HG03108 (cell line): ENCODE results near the gene RNF144A.
"Not testable (repeated sequence)": the region's sequence is repeated elsewhere in the genome, so short reads cannot be mapped to it uniquely, and the experiment has no call there.

Experiments used
- ATAC-seq: cut with Tn5 transposase; IDR thresholded peaks from one replicate; pipeline ENCODE4 v1.9.1; 2021; ENCODE audit warnings: moderate library complexity; ENCODE audit not compliant: unreplicated experiment

RNF144A gene

DNA sequence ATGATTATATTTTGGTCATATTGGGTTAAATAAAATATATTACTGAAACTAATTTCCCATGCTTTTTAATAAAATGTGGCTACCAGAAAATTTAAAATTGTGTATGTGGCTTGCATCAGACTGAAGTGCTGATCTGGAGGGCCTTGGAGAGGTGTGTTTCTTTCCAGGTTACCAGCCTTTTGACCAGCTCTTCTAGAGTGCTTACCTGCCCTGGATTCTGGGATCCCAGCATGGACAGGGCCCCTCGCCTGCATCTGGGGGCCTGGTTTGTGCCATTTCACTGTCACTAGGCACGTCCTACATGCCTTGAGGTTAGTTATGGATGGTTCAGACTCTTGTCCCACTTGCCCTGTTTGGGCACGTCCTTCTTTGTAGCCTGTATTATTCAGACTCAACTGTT is 10.5 kb downstream of the RNF144A start:
- no peak for ATAC-seq

DNA sequence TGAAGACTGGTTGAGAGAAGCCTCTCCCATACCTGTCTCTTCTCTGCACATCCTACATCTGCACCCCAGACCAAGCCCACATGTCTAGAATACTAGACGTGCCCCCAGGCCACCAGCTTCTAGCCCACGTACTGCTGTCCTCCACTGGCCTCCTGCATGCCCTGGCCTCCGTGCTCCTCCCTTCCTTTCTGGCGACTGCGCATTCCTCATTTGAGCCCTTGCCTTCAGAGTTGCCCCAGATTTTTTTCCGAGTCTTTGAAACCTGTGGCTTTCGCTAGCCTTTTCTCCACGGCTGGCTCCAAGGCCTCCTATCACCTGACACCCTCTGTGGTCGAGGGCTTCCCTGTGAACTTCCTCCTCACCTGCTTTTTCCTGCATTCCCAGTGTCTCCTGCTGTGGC is 11.2 kb downstream of the RNF144A start:
- no peak for ATAC-seq

- ATAC-seq = no peak
Observed at GRCh38 chr2:6929196-6929819, 12.1 kb downstream of the RNF144A start.

- no peak for ATAC-seq
Observed at GRCh38 chr2:6930923-6931647, 13.9 kb downstream of the RNF144A start.

- no peak for ATAC-seq
Observed at GRCh38 chr2:6931753-6932152, 14.5 kb downstream of the RNF144A start.

DNA sequence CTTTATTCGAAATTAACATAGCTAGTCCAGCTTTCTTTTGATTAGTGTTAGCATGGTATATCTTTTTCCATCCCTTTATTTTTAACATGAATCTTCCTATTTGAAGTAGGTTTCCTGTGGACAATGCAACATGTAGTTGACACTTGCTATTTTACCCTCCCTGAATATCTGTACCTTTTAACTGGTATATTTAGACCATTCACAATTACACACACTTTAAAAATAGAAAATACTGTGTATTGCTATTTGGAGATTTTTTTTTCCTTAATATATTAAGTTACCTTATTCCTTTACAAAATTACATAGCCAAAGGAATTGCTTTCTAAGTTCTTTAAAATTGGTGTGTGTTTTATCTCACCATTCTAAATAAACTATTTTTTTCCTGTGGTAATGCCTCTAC is 15.0 kb downstream of the RNF144A start:
- no peak for ATAC-seq

- no peak for ATAC-seq
Observed at GRCh38 chr2:6932828-6933227, 15.6 kb downstream of the RNF144A start.

DNA sequence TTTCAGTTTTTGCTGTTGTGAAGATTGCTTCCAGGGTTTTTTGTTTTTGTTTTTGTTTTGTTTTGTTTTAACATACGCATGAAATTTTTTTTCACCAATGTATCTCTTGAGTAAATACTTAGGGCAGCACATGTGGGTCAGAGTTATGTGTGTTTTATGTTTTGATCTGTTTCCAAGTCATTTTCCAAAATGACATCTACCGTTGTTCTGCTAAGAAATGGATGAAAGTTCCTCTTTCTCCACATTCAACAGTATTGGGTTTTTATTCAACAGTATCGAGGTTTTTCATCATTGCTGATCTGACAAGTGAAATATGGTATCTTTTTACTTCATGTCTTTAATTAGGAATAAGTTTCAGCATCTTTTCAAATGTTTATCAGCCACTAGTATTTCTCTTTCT is 16.7 kb downstream of the RNF144A start:
- ATAC-seq = no peak

GRCh38 chr2:6934345-6934744 is 17.1 kb downstream of the RNF144A start:
- ATAC-seq = no peak

DNA sequence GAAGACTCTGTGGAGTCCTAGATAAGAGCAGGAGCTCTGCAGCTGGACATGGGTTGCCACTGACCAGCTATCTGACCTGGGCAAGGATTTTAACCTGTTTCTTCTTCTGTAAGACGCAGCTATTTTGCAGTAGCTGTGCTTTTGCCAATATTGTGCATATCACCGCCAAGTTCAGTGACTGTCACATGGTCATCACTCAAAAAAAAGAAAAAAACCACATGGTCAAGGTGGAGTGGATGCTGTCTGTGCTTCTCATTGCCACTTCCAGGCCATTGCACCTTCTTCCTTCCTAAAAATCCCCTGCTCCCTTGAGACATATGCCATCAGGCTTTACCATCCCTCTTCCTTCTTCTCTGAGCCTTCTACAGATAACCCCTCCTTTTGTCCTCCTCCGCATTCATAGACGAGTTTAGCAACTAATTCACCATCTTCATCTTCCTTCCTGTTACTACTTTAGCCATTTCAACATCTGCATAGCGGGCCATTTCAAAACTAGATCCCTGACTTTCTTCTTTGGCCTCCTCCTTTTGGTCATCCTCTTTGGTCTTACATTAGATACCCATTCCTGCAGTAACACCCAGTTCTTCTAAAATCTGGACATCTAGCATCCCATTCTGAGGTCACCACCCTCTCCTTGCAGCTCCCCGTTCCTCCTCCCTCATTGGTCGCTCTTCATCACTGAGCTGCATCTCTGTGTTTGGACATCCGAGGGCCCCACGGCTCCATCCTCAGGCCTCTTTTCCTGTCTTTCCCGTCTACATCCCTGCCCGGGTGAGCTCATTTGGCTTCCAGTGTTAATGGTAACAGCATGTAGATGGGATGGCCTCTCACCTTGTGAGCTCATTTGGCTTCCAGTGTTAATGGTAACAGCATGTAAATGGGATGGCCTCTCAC is 17.8 kb downstream of the RNF144A start:
- ATAC-seq = no peak

DNA sequence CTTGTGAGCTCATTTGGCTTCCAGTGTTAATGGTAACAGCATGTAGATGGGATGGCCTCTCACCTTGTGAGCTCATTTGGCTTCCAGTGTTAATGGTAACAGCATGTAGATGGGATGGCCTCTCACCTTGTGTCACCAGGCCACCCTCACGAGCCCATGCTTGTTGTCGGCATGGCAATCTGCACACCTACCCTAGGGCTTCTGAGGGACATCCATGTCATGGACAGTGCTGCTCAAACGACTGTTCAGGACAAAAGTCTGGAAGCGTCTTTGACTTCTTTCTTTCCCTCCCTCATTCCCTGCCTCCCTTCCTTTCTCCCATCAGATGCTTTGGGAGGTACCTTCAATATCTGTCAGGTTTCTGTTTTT is 18.4 kb downstream of the RNF144A start:
- ATAC-seq = not testable (repeated sequence)

- ATAC-seq = no peak
Observed at GRCh38 chr2:6937157-6937556, 19.9 kb downstream of the RNF144A start.

DNA sequence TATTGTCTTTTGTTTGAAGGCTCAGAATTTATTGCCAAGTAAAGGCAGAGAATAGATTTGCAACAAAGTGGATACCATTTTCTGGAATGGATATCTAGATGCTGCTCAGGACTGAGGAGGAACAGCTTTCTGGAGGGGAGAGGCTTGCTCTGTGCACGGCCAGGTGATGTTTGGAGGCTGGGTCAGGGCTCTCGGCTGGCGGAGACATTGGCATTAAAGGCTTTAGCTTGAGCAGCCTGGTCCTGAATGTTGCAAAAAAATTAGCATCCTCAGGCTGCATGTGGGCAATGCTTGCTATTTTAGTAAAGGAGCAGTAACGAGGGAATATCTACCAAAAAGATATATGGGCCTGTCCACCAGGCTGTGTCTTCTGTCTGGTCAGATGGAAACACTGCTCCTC is 20.4 kb downstream of the RNF144A start:
- ATAC-seq = no peak

- no peak for ATAC-seq
Observed at GRCh38 chr2:6939071-6939470, 21.9 kb downstream of the RNF144A start.

DNA sequence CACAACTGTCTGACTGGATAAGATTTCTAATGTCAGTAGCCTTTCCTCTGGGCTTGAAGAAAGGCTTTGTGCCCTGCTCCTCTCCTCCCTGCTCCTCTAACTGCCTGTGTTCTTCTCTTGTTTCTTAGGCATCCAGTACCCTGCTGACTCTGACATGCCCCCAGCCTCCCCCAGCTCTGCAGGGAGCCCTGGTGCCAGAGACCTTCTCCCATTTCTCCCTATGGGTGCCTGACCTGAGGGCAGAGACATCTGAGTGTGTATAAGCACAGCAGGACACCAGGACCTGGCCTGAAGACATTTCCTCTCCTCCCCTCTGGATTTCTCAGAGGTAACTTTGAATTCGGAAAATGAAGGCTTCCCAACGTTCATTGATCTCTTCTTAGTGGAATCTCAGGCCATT is 23.6 kb downstream of the RNF144A start:
- no peak for ATAC-seq

DNA sequence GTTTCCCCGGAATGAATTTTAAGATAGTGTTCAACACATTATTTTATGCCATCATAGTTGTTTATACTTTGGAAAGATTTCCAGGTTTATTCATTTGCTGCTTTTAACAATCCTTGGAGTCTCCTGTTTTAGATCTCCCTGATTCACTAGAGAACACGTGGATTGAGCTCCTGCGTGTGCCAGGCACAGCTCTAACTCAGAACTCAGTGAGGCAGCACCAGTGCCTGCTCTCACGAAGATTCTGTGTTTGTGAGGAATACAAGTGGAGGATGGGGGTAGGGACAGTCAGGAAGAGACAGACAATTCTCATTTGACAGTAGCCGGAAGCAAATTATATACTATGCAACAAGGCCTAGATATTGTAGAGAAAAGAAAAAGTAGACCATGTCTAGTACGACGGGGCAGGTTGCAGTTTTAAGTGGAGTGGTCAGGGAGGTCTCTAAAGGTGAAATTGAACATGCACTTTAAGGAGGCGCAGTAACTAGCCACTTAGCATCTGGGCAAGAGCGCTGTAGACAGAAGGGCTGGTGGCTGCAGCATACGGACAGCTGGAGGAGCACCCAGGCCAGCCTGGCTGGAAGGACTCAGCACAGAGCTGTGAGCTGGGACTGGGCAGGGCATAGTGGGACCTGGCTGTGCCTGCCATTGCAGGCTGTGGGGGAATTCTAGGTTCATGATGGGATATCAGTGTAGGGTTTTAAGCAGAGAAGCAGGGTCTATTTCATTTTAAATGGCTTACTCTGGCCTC is 24.3 kb downstream of the RNF144A start:
- ATAC-seq = no peak

- ATAC-seq = no peak
Observed at GRCh38 chr2:6942848-6943247, 25.6 kb downstream of the RNF144A start.

DNA sequence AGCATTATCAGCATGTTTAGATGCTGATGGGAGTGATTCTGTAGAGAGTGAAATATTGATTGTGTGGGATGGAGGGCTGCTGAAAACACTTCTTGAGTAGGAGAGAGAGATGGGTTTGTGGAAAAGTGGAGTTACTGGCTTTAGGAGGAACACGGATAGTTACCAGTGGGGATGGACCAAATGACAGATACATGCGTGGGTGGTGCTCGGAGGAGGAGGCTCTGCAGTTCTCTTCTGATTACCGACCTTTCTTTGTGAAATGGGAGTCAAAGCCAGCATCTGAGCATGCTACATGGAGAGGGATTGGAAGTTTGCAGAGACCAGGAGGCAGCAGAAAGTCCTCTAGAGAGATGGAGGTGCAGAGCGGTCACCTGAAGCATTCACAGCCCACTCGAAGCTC is 26.3 kb downstream of the RNF144A start:
- ATAC-seq = no peak

GRCh38 chr2:6943971-6944370 is 26.8 kb downstream of the RNF144A start:
- no peak for ATAC-seq

DNA sequence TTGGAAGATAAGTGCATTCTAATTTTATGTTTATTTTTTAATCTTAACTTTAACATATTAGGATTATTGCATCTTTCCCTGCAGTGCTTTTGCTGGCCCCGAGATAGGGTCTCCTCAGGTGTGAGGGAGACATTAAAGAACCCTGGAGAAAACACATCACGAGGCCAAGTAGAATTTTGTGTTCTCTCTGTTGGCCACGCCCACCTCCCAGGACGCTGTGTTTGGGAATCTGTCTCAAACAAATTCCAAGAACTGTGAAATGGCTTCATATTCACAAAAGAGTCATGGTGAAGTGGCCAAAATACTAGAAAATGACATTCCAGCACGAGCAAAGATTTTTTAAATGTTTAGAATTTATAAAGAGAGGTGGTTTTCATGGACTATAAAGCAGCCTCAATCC is 27.3 kb downstream of the RNF144A start:
- no peak for ATAC-seq
